Measurements from ENCODE around the gene DOCK2. TPM values are rescaled to one million over a fixed set of nuclear protein-coding genes. Genes with fewer than 3 reads are reported as not detected.

The DOCK2 gene
- total RNA-seq, 3 donors from 2014 or later = 13.4 to 43.8 (median 19.8) TPM

DNA sequence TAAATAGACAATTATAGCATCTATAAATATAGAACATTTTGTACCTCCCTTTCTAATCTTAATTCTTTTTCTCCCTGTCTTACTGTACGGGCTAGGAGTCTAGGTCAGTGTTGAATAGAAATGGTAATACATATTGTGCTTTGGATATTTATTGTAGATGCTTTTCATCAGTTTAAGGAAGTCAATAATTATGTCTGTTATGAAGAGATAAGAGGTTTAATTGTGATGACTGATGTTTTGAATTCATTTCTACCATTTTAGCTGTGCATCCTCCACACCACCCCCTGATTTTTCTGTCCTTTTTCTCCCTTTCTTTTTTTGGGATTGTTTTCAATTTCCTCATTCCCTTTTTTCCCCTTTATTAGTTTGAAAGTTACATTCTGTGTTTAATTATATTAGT, 95.8 kb downstream of the DOCK2 start:
- no peak for DNase-seq (ENCODE audit: low spot score in 2 of 2)
- H3K36me3 ChIP-seq = no peaks in the 10 kb centered on the region
- H3K27me3 ChIP-seq = no peaks in the 10 kb centered on the region
- H3K4me3 ChIP-seq = no peak overlapping the region
- TF ChIP-seq POLR2AphosphoS5 (IDR thresholded peaks at IDR 0.05) (no peak), POLR2A (IDR thresholded peaks at IDR 0.05) (no peak)
- TF ChIP-seq, protein P1, sequence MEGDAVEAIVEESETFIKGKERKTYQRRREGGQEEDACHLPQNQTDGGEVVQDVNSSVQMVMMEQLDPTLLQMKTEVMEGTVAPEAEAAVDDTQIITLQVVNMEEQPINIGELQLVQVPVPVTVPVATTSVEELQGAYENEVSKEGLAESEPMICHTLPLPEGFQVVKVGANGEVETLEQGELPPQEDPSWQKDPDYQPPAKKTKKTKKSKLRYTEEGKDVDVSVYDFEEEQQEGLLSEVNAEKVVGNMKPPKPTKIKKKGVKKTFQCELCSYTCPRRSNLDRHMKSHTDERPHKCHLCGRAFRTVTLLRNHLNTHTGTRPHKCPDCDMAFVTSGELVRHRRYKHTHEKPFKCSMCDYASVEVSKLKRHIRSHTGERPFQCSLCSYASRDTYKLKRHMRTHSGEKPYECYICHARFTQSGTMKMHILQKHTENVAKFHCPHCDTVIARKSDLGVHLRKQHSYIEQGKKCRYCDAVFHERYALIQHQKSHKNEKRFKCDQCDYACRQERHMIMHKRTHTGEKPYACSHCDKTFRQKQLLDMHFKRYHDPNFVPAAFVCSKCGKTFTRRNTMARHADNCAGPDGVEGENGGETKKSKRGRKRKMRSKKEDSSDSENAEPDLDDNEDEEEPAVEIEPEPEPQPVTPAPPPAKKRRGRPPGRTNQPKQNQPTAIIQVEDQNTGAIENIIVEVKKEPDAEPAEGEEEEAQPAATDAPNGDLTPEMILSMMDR (IDR thresholded peaks at IDR 0.05) = no peak
- no peaks in the 10 kb centered on the region for H3K4me1 ChIP-seq
- no peaks in the 10 kb centered on the region for H3K9me3 ChIP-seq
- intact Hi-C loops (cut with DNase I; ENCODE audit: low total_unique reads) = no loop called here
- no peak overlapping the region for H3K27ac ChIP-seq

DNA sequence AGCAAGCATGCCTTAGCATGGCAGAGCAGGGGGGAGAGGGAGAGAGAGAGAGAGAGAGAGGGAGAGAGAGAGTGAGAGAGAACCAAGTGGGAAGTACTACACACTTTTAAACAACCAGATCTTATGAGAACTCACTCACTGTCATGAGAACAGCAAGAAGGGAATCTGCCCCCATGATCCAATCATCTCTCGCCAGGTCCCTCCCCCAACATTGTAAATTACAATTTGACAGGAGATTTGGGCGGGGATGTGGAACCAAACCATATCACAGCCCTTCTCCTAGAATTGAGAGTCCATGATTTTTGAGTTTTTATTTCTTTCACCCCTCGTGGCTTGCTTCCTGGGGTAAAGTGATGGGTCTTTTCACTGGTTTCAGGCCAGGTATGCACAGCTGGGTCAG, 98.8 kb downstream of the DOCK2 start:
- H3K4me3 ChIP-seq = no peak overlapping the region
- no peaks in the 10 kb centered on the region for H3K9me3 ChIP-seq
- TF ChIP-seq POLR2A (IDR thresholded peaks at IDR 0.05) (no peak), POLR2AphosphoS5 (IDR thresholded peaks at IDR 0.05) (no peak)
- TF ChIP-seq, protein P1 (IDR thresholded peaks at IDR 0.05) = no peak
- no peaks in the 10 kb centered on the region for H3K36me3 ChIP-seq
- H3K27ac ChIP-seq = no peak overlapping the region
- no peak for DNase-seq (ENCODE audit: low spot score in 2 of 2)
- H3K4me1 ChIP-seq = no peaks in the 10 kb centered on the region
- intact Hi-C loops (cut with DNase I; ENCODE audit: low total_unique reads) = no loop called here
- H3K27me3 ChIP-seq = no peaks in the 10 kb centered on the region

GRCh38 chr5:169736653-169737052, 99.6 kb downstream of the DOCK2 start:
- no peaks in the 10 kb centered on the region for H3K36me3 ChIP-seq
- DNase-seq (ENCODE audit: low spot score in 2 of 2) = no peak
- no peaks in the 10 kb centered on the region for H3K27me3 ChIP-seq
- TF ChIP-seq, protein P1 (IDR thresholded peaks at IDR 0.05) = no peak
- no peak for TF ChIP-seq POLR2A (IDR thresholded peaks at IDR 0.05)
- no peaks in the 10 kb centered on the region for H3K9me3 ChIP-seq
- no peaks in the 10 kb centered on the region for H3K4me1 ChIP-seq
- intact Hi-C loops (cut with DNase I; ENCODE audit: low total_unique reads) = no loop called here
- no peak overlapping the region for H3K27ac ChIP-seq
- H3K4me3 ChIP-seq = no peak overlapping the region

DNA sequence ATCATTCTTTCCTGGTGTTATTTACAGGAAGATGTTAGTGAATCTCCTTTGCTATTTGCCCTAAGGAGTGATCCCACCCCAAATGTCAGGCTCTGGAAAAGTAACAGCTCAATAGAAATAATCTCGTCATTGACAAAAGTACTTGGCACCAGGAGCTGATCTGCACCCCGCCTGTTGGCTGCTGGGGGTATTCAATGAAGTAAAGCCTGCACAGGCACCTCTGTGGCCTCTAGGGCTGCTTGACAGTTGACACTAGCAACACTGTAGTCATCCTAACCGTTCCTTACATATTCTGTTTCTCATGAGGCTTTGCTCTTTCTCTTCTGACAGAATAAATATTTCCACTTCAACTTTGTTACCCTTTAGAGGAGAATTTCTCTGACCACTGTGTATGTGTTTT, 103.4 kb downstream of the DOCK2 start:
- no peaks in the 10 kb centered on the region for H3K4me1 ChIP-seq
- H3K9me3 ChIP-seq = no peaks in the 10 kb centered on the region
- intact Hi-C loops (cut with DNase I; ENCODE audit: low total_unique reads) = no loop called here
- no peak overlapping the region for H3K27ac ChIP-seq
- no peaks in the 10 kb centered on the region for H3K27me3 ChIP-seq
- DNase-seq (ENCODE audit: low spot score in 2 of 2) = no peak
- H3K36me3 ChIP-seq = no peaks in the 10 kb centered on the region
- TF ChIP-seq, protein P1 (IDR thresholded peaks at IDR 0.05) = no peak
- no peak for TF ChIP-seq POLR2A (IDR thresholded peaks at IDR 0.05)
- no peak for TF ChIP-seq POLR2AphosphoS5 (IDR thresholded peaks at IDR 0.05)
- no peak overlapping the region for H3K4me3 ChIP-seq

- no peaks in the 10 kb centered on the region for H3K9me3 ChIP-seq
- no peak overlapping the region for H3K4me3 ChIP-seq
- H3K36me3 ChIP-seq = no peaks in the 10 kb centered on the region
- peak in 1 of 2 donors; percentile 76 for DNase-seq (ENCODE audit: low spot score in 2 of 2)
- H3K4me1 ChIP-seq = no peaks in the 10 kb centered on the region
- no peaks in the 10 kb centered on the region for H3K27me3 ChIP-seq
- intact Hi-C loops (cut with DNase I; ENCODE audit: low total_unique reads) = no loop called here
- H3K27ac ChIP-seq = peak overlapping the region; percentile 50 to 59
- no peak for TF ChIP-seq POLR2AphosphoS5 (IDR thresholded peaks at IDR 0.05)
- TF ChIP-seq, protein P1 (IDR thresholded peaks at IDR 0.05) = no peak
- no peak for TF ChIP-seq POLR2A (IDR thresholded peaks at IDR 0.05)
Measured at GRCh38 chr5:169742771-169743296, 105.8 kb downstream of the DOCK2 start.
